K562 (cell line): Measurements from ENCODE around the gene CEMIP2. TPM values are rescaled to one million over a fixed set of nuclear protein-coding genes. Genes with fewer than 3 reads are reported as not detected.

Experiments used
- ARID1B ChIP-seq: fragments of 450-650 bp; IDR thresholded peaks from 2 replicates; pipeline ENCODE4 v1.6.1; 2016; ENCODE audit warnings: antibody characterized with exemption, mild to moderate bottlenecking, inconsistent platforms
- CEBPB ChIP-seq: fragments of 450-650 bp; IDR thresholded peaks from 2 replicates; pipeline ENCODE4 v1.6.1; 2016; ENCODE audit warnings: missing genetic modification characterization, missing compliant biosample characterization
- DPF2 ChIP-seq: fragments of 450-650 bp; IDR thresholded peaks from 2 replicates; pipeline ENCODE4 v1.6.1; 2016
- EP300 ChIP-seq: IDR thresholded peaks from 2 replicates; pipeline ENCODE4 v1.6.1; 2012; ENCODE audit warnings: low read length, improper control_type of control experiment
- ETV1 ChIP-seq: fragments of 450-650 bp; conservative IDR thresholded peaks from 2 replicates; pipeline ENCODE4 v1.6.1; 2016; ENCODE audit warnings: missing genetic modification characterization, control low read depth, low read depth, missing compliant biosample characterization
- EZH2 ChIP-seq: IDR thresholded peaks from 2 replicates; pipeline ENCODE4 v1.6.1; 2012; ENCODE audit warnings: low read depth, mild to moderate bottlenecking, inconsistent platforms, low read length, borderline replicate concordance
- FOSL1 ChIP-seq: fragments of 200-800 bp; sonication (Bioruptor generic); conservative IDR thresholded peaks from 2 replicates; pipeline ENCODE4 v1.6.1; 2016; ENCODE audit warnings: missing genetic modification characterization, missing compliant biosample characterization
- FOXJ3 ChIP-seq: sonication (generic); formaldehyde crosslinking; IDR thresholded peaks from 2 replicates; pipeline ENCODE4 v1.4.0; 2020; ENCODE audit warnings: mild to moderate bottlenecking, missing genetic modification reagents
- IRF2 ChIP-seq: sonication (generic); formaldehyde crosslinking; IDR thresholded peaks from 2 replicates; pipeline ENCODE4 v1.8.1; 2022; ENCODE audit warnings: mild to moderate bottlenecking, missing genetic modification reagents
- NFIC ChIP-seq: fragments of 450-650 bp; IDR thresholded peaks from 2 replicates; pipeline ENCODE4 v1.6.1; 2017; ENCODE audit warnings: mild to moderate bottlenecking, inconsistent platforms
- RBFOX2 ChIP-seq: fragments of 200-400 bp; formaldehyde crosslinking; IDR thresholded peaks from 2 replicates; pipeline ENCODE4 v1.6.1; 2017; ENCODE audit warnings: low read depth, mild to moderate bottlenecking, low read length, moderate library complexity
- RBM14 ChIP-seq: fragments of 200-400 bp; formaldehyde crosslinking; IDR thresholded peaks from 2 replicates; pipeline ENCODE4 v1.6.1; 2018; ENCODE audit warnings: low read depth, mild to moderate bottlenecking, low read length, moderate library complexity, borderline replicate concordance; ENCODE audit not compliant: insufficient read depth
- SIN3B ChIP-seq: fragments of 450-650 bp; IDR thresholded peaks from 2 replicates; pipeline ENCODE4 v1.6.1; 2017; ENCODE audit warnings: low read depth, mild to moderate bottlenecking, moderate library complexity
- SIRT6 ChIP-seq: IDR thresholded peaks from one replicate; pipeline ENCODE4 v1.6.1; 2012; ENCODE audit warnings: low read depth, mild to moderate bottlenecking, control low read depth, inconsistent platforms, low read length, moderate library complexity
- SP1 ChIP-seq: sonication (generic); formaldehyde crosslinking; IDR thresholded peaks from 2 replicates; pipeline ENCODE4 v1.8.1; 2022; ENCODE audit warnings: mild to moderate bottlenecking, missing genetic modification reagents
- TRIM24 ChIP-seq, 2 experiments: fragments of 450-650 bp; IDR thresholded peaks; 2 replicates each; pipeline ENCODE4 v1.6.1; 2016
- ZNF408 ChIP-seq: fragments of 250-450 bp; sonication (Bioruptor Pico); IDR thresholded peaks from 2 replicates; pipeline ENCODE4 v1.4.0; 2020; ENCODE audit warnings: low read depth, mild to moderate bottlenecking, moderate library complexity
- ZNF696 ChIP-seq: fragments of 250-450 bp; sonication (Bioruptor Pico); conservative IDR thresholded peaks from 2 replicates; pipeline ENCODE4 v1.4.0; 2020; ENCODE audit warnings: mild to moderate bottlenecking, moderate library complexity
- ZNF778 ChIP-seq: fragments of 450-650 bp; formaldehyde crosslinking; IDR thresholded peaks from 2 replicates; pipeline ENCODE4 v1.4.0; 2020; ENCODE audit warnings: mild to moderate bottlenecking, moderate library complexity
- polyA plus RNA-seq, 8 experiments: library from polyadenylated mRNA; depleted of rRNA in 4 of 8; stranded (reverse) in 5 of 8; unstranded in 3 of 8; fragments of >200 nt; fragmentation: Nextera tagmentation in 2 of 8; fragmentation: Illumina TruSeq in 1 of 8; extraction: Ambion mirVana in 2 of 8; extraction: Trizol in 1 of 8; gene quantifications; 2 replicates each; pipeline versions ENCODE4 v1.2.1 to v1.2.3, GENCODE V29; 2011 to 2014; ENCODE audit warnings: inconsistent platforms in 1 of 8, missing spikeins in 1 of 8
- total RNA-seq, 7 experiments: library from RNA; depleted of rRNA in 6 of 7; stranded (reverse); fragments of >200 nt in 6 of 7; fragmentation: Illumina TruSeq in 2 of 7; extraction: Trizol in 2 of 7; gene quantifications; 2 replicates each; pipeline versions ENCODE4 v1.2.1 to v1.2.3, GENCODE V29; 2011 to 2021; ENCODE audit warnings: low replicate concordance in 1 of 7
- TF ChIP-seq, protein P1 (sequence below), 2 experiments: IDR thresholded peaks in 1 of 2; conservative IDR thresholded peaks in 1 of 2; 2 replicates each; pipeline ENCODE4 v1.6.1; 2016; ENCODE audit warnings: low read depth in 2 of 2, mild to moderate bottlenecking in 1 of 2, missing compliant biosample characterization in 1 of 2, missing genetic modification characterization in 1 of 2, moderate library complexity in 1 of 2
- TF ChIP-seq, protein P2 (sequence below), 2 experiments: fragments of 150-350 bp in 1 of 2; IDR thresholded peaks; 2 replicates each; pipeline ENCODE4 v1.6.1; 2012 to 2016; ENCODE audit warnings: low read depth in 2 of 2, low read length in 2 of 2, mild to moderate bottlenecking in 1 of 2, moderate library complexity in 1 of 2
- TF ChIP-seq, protein P3 (sequence below): fragments of 250-450 bp; sonication (Bioruptor Pico); IDR thresholded peaks from 2 replicates; pipeline ENCODE4 v1.5.0; 2021

The CEMIP2 gene
- total and polyA plus RNA-seq, 9 of the 15 experiments (the other 6 are each of a cell fraction or from before 2014, with no cell fraction given): 5.4 to 29.9 (median 14.2) TPM

DNA sequence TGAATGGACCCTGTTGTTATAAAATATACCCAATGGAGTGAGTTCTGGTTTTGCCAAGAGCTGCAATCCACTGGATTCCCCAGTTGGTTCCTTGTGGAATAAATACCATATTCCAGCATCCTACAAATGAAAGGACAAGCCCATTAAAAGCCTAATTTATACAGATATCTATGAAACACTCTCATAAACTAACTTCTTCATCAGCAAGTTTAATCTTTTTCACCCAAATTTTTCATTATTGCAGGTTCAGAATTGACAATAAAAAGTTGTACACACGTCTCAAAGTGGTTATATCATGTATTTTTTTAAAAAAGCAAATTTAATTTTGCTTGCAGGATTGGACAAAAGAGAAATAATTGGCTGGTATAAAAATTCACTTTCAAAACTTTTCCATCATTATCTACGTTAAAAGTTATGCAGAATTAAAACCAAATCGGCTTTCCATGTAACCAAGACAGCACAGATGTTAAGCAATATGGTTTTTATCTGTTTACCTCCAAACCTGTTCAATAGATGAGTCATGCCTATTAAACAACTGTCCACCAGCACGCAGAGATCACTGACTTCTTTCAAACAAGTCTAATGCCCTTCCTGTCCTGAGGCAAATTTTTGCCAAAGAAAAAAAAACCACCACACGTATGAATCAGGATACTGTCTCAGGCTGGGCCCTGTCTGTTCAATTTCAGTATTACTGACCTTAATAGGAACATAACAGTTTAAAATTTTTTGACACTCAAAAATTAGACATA is 42.5 kb downstream of the CEMIP2 start (continued):
- TF ChIP-seq FOXJ3 (no peak), CEBPB (tag) (peak; percentile 81), TRIM24 (IDR thresholded peaks at IDR 0.05) (peak; percentile 41 to 42; a peak in 1 of 4 replicates), SIN3B (no peak), RBM14 (no peak), SP1 (CRISPR knock-in tag) (no peak), IRF2 (CRISPR knock-in tag) (no peak), EP300 (peak; percentile 72), SIRT6 (no peak), DPF2 (peak; percentile 81), RBFOX2 (no peak), ETV1 (tag) (0 out of 2 replicates have a peak, but pooled peaks have one; percentile 18), ZNF696 (CRISPR knock-in tag) (no peak), ZNF408 (CRISPR knock-in tag) (no peak), EZH2 (no peak), NFIC (no peak), FOSL1 (tag) (peak; percentile 83), ZNF778 (CRISPR knock-in tag) (no peak), ARID1B (peak; percentile 76)
- TF ChIP-seq, protein P1, sequence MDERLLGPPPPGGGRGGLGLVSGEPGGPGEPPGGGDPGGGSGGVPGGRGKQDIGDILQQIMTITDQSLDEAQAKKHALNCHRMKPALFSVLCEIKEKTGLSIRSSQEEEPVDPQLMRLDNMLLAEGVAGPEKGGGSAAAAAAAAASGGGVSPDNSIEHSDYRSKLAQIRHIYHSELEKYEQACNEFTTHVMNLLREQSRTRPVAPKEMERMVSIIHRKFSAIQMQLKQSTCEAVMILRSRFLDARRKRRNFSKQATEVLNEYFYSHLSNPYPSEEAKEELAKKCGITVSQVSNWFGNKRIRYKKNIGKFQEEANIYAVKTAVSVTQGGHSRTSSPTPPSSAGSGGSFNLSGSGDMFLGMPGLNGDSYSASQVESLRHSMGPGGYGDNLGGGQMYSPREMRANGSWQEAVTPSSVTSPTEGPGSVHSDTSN (CRISPR knock-in tag; IDR thresholded peaks at IDR 0.05; ENCODE audit: low read depth): no peak
- TF ChIP-seq, protein P1 (tag; conservative IDR thresholded peaks at IDR 0.05; ENCODE audit: low read depth): no peak
- TF ChIP-seq, protein P2, sequence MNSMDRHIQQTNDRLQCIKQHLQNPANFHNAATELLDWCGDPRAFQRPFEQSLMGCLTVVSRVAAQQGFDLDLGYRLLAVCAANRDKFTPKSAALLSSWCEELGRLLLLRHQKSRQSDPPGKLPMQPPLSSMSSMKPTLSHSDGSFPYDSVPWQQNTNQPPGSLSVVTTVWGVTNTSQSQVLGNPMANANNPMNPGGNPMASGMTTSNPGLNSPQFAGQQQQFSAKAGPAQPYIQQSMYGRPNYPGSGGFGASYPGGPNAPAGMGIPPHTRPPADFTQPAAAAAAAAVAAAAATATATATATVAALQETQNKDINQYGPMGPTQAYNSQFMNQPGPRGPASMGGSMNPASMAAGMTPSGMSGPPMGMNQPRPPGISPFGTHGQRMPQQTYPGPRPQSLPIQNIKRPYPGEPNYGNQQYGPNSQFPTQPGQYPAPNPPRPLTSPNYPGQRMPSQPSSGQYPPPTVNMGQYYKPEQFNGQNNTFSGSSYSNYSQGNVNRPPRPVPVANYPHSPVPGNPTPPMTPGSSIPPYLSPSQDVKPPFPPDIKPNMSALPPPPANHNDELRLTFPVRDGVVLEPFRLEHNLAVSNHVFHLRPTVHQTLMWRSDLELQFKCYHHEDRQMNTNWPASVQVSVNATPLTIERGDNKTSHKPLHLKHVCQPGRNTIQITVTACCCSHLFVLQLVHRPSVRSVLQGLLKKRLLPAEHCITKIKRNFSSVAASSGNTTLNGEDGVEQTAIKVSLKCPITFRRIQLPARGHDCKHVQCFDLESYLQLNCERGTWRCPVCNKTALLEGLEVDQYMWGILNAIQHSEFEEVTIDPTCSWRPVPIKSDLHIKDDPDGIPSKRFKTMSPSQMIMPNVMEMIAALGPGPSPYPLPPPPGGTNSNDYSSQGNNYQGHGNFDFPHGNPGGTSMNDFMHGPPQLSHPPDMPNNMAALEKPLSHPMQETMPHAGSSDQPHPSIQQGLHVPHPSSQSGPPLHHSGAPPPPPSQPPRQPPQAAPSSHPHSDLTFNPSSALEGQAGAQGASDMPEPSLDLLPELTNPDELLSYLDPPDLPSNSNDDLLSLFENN (IDR thresholded peaks at IDR 0.05; ENCODE audit: low read depth in 2 of 2, low read length in 2 of 2): no peak
- TF ChIP-seq, protein P3, sequence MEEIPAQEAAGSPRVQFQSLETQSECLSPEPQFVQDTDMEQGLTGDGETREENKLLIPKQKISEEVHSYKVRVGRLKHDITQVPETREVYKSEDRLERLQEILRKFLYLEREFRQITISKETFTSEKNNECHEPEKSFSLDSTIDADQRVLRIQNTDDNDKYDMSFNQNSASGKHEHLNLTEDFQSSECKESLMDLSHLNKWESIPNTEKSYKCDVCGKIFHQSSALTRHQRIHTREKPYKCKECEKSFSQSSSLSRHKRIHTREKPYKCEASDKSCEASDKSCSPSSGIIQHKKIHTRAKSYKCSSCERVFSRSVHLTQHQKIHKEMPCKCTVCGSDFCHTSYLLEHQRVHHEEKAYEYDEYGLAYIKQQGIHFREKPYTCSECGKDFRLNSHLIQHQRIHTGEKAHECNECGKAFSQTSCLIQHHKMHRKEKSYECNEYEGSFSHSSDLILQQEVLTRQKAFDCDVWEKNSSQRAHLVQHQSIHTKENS (CRISPR knock-in tag): no peak
